Adipocyte (in vitro differentiated cells): ENCODE results near the gene THAP4.

Experiments used
- DNase-seq: peaks from one replicate; pipeline ENCODE4 v3.0.0-alpha.2; 2015; ENCODE audit warnings: low read depth
- H3K27me3 ChIP-seq: replicated peaks from 2 replicates; pipeline ENCODE4 v1.7.0; 2013; ENCODE audit warnings: mild to moderate bottlenecking, low read length, moderate library complexity; ENCODE audit not compliant: control insufficient read depth, insufficient read depth
- H3K36me3 ChIP-seq: 2 replicates; pipeline ENCODE4 v1.7.0; 2013; ENCODE audit warnings: low read length, mild to moderate bottlenecking, moderate library complexity; ENCODE audit not compliant: control insufficient read depth, insufficient read depth, severe bottlenecking
- H3K4me1 ChIP-seq: 2 replicates; pipeline ENCODE4 v1.7.0; 2013; ENCODE audit warnings: mild to moderate bottlenecking, low read length, moderate library complexity; ENCODE audit not compliant: control insufficient read depth, insufficient read depth
- H3K4me3 ChIP-seq: 2 replicates; pipeline ENCODE4 v1.7.0; 2013; ENCODE audit warnings: mild to moderate bottlenecking, low read length, moderate library complexity
- H3K9ac ChIP-seq: 2 replicates; pipeline ENCODE4 v1.7.0; 2013; ENCODE audit warnings: mild to moderate bottlenecking, low read length, moderate library complexity
- H3K9me3 ChIP-seq: 2 replicates; pipeline ENCODE4 v1.7.0; 2013; ENCODE audit warnings: mild to moderate bottlenecking, low read length, moderate library complexity; ENCODE audit not compliant: control insufficient read depth

The THAP4 gene

GRCh38 chr2:241673797-241674725, 37.1 kb upstream of the THAP4 start:
- H3K9ac ChIP-seq, result no peak overlapping the region
- H3K9me3 ChIP-seq, result no peaks in the 10 kb centered on the region
- peaks cover 42% of the 10 kb centered on the region for H3K36me3 ChIP-seq
- no peak for DNase-seq
- no peak overlapping the region for H3K4me3 ChIP-seq
- H3K4me1 ChIP-seq, result no peaks in the 10 kb centered on the region
- no peaks in the 10 kb centered on the region for H3K27me3 ChIP-seq

DNA sequence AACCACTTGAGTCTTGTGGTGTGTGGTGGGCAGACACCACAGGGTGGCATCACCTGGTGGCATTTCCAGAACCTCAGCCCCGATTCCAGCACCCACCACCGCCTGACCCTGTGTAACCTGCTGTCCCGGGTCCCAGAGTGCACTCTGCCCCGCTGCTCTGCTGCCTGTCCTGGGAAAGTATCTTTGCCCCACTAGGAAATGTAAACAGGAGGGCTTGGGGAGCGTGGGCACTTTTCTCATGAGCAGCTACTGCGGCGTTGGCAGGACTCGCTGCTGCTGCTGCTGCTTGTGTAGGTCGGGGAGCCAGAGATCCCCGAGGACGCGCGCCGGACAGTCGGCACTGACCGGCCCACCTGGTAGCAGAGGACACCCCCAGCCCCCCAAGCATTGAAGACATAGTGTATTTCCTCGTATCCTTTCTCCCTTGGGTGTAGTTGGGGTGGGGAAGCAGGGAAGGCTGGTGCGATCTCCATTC, 36.3 kb upstream of the THAP4 start:
- Histone ChIP-seq H3K9ac (no peak overlapping the region), H3K27me3 (no peaks in the 10 kb centered on the region), H3K4me3 (no peak overlapping the region), H3K9me3 (no peaks in the 10 kb centered on the region), H3K36me3 (peaks cover 50% of the 10 kb centered on the region), H3K4me1 (no peaks in the 10 kb centered on the region)
- DNase-seq, result no peak

DNA sequence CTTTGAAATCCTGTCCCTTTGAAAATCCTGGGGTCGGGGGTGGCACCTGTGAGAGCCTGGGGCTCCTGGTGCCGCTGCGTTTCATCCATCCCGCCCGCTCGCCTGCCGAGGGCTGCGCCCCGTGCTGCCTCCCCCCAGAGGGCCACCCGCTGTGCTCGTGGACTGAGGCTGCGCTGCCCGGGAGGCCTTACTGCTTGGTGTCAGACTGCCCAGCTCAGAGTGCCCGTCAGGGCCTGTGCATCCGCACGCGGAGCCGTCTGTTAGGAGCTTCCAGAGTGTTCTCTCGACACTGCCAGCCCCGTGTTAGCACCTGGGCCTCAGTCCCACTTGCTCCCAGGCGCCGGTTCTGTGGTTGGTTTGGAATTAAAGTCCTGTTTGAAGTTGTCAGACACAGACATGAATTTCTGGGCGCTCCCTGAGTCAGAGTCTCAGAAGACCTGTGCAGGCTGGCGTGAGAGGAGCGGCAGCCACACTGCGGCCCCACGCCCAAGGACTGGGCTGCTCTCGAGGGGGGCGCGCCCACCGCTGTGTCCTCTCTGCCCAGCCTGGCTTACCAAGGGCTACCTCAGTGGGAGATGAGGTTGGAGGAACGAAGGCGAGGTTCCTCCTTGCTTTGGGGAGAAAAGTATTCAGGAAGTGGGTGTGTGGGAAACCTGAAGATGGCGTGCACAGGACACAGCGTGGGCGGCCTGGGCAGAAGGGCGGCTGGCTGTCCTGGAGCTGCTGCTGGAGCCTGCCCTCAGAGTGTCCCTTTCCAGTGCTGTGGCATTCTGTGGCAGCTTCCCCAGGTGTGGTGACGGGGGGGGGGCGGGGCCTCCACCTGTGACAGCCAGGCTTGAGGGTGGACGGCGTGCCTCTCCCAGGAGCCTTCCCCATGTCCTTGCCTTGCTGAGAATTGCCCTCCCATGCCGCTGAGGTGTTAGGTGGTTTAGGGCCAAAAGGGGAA, 35.6 kb upstream of the THAP4 start:
- Histone ChIP-seq H3K36me3 (peaks cover 57% of the 10 kb centered on the region), H3K9ac (no peak overlapping the region), H3K9me3 (no peaks in the 10 kb centered on the region), H3K27me3 (no peaks in the 10 kb centered on the region), H3K4me1 (no peaks in the 10 kb centered on the region), H3K4me3 (no peak overlapping the region)
- no peak for DNase-seq

DNA sequence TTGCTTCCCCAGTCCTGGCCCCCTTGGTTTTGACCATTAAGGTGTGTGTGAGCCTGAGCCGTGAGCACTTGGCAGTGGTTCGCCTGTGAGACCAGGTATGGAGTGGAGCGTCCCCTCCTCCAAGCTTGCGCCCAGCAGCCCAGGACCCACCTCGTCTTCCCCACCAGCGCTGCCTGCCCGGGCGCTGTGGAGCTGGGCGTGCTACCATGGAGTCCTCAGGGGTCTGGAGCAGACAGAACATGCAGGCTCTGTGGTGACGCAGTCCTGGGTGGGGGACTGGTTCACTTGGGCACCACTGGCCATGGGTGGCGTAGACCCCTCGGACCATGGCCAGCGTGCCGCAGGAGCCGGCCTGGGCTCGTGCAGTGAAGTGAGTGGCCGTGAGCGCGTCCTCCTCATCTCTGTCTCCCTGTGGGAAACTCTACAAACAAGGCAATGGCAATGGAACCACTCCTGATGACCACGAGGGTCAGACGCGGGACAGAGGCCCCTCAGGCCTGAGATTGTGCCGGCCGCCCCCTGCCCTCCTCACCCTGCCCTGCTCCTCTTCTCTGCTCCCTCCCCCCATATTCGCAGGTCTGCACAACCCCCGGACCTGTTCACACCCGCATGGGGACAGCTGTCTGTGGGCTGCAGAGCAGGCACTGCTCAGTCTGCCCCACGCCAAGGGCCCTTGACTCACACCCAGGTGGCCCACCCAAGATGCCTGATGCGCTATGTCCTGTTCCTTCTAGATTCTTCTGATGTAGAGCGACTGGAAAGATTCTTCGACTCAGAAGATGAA, 34.7 kb upstream of the THAP4 start:
- Histone ChIP-seq H3K4me3 (no peak overlapping the region), H3K9ac (no peak overlapping the region), H3K4me1 (no peaks in the 10 kb centered on the region), H3K36me3 (peaks cover 54% of the 10 kb centered on the region), H3K9me3 (no peaks in the 10 kb centered on the region), H3K27me3 (no peaks in the 10 kb centered on the region)
- DNase-seq, result no peak

DNA sequence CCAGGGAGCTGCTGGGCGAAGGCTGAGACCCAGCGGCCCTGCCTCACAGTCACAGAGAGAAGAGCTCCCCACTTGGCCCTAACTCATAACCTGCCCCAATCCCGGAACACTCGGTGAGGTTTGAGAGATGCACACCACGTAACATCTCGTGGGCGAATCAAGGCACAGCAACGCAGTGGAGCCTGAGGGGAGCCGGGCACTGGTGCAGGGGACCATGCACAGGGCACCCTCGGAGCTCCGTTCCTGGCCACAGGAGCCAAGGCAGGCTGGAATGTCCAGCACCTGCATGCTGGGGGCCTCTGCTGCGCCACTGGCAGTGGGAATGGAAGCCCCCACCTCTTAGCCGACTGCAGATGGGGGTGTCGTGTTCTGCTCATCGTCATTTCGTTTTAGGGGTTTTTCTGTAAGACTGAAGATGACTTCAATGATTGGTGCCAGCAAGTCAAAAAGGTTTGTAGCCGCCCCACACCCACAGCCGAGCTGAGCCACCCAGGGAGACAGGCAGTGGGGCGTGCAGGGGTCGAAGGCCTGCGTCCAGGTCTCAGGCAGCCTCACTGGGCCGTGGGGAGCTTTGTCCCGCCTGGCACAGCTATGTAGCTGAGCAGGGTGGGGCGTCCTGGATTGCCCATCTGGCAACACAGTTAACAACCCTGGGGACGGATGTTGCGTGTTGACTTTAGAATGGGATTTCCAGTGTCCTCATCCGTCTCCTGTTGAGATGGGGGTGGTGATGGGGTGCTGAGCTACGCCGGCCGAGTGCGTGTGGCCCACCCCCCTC, 33.6 kb upstream of the THAP4 start:
- H3K4me3 ChIP-seq, result no peak overlapping the region
- H3K36me3 ChIP-seq, result peaks cover 57% of the 10 kb centered on the region
- H3K27me3 ChIP-seq, result no peaks in the 10 kb centered on the region
- H3K9ac ChIP-seq, result no peak overlapping the region
- no peak for DNase-seq
- no peaks in the 10 kb centered on the region for H3K9me3 ChIP-seq
- H3K4me1 ChIP-seq, result peaks cover 9% of the 10 kb centered on the region

DNA sequence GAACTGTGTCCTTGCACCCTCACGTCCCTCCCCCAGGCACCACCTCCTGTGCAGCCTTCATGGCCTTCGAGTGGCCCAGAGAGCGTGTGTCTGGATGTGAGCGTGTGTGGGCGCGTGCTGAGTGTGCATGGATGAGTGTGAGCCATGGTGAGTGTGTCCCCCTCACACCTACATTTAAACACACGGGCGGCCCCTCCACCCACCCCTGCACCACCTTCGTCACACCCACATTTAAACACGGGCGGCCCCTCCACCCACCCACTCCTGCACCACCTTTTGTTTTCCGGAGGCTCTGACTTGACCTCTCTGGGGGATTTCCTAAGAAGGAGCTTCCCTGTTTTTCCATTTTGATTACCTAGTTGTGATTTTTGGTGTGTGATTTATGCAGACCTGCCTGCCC, 31.9 kb upstream of the THAP4 start:
- H3K4me1 ChIP-seq, result peaks cover 15% of the 10 kb centered on the region
- no peak overlapping the region for H3K9ac ChIP-seq
- peaks cover 57% of the 10 kb centered on the region for H3K36me3 ChIP-seq
- DNase-seq, result no peak
- H3K9me3 ChIP-seq, result no peaks in the 10 kb centered on the region
- no peak overlapping the region for H3K4me3 ChIP-seq
- H3K27me3 ChIP-seq, result no peaks in the 10 kb centered on the region

DNA sequence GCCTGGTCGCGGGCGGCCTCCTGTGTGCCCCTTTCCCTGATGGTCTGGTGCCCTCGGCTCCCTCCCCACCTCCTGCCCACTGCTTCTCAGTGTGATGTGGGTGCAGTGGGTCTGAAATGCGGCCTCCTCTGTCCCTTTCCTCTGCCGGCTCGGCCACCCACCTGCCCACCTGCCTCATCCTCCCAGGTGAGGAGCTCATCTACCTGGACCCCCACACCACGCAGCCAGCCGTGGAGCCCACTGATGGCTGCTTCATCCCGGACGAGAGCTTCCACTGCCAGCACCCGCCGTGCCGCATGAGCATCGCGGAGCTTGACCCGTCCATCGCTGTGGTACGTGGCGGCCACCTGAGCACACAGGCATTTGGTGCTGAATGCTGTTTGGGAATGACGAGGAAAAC, 31.4 kb upstream of the THAP4 start:
- Histone ChIP-seq H3K27me3 (no peaks in the 10 kb centered on the region), H3K4me3 (no peak overlapping the region), H3K4me1 (peaks cover 15% of the 10 kb centered on the region), H3K36me3 (peaks cover 57% of the 10 kb centered on the region), H3K9ac (no peak overlapping the region), H3K9me3 (no peaks in the 10 kb centered on the region)
- no peak for DNase-seq

DNA sequence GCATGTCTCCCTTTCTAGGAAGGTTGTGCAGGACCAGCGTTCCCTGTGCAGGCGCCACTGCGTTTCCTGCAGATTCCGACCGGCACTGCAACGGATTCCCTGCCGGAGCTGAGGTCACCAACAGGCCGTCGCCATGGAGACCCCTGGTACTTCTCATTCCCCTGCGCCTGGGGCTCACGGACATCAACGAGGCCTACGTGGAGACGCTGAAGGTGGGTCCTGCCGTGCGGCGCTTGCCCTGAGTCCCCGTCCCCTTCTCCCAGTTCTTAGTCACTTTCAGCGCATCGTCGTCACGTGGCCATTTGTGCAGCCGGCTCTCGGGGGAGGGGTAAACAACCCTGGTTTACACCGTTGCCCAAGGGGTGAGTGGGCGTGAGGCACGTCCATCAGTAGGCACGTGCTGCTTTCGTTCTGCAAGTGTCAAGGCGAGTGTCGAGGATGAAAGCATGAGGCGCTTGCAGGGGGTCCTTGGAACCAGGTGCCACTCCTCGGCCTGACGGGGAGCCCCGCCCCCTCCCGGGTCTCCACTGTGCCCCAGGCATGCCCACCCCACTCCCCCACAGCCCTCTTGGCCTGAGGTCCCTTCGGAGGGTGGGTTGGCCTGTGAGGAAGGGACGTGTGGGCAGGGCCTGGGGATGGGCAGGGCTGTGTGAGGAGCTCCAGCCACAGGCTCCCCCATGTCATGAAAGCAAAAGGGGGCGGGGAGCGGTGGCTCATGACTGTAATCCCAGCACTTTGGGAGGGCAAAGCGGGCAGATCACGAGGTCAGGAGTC, 29.9 kb upstream of the THAP4 start:
- no peak overlapping the region for H3K9ac ChIP-seq
- no peak for DNase-seq
- no peaks in the 10 kb centered on the region for H3K27me3 ChIP-seq
- peaks cover 51% of the 10 kb centered on the region for H3K36me3 ChIP-seq
- peaks cover 15% of the 10 kb centered on the region for H3K4me1 ChIP-seq
- H3K9me3 ChIP-seq, result no peaks in the 10 kb centered on the region
- H3K4me3 ChIP-seq, result no peak overlapping the region

GRCh38 chr2:241665731-241666440, 28.9 kb upstream of the THAP4 start:
- Histone ChIP-seq H3K36me3 (peaks cover 51% of the 10 kb centered on the region), H3K9me3 (no peaks in the 10 kb centered on the region), H3K4me3 (no peak overlapping the region), H3K4me1 (peaks cover 15% of the 10 kb centered on the region), H3K27me3 (no peaks in the 10 kb centered on the region), H3K9ac (peak overlapping the region; percentile 3)
- DNase-seq, result no peak
